ENCODE data around the gene PHKG2. TPM values are rescaled to one million over a fixed set of nuclear protein-coding genes. Genes with fewer than 3 reads are reported as not detected.

The PHKG2 gene
- polyA plus RNA-seq, 1 donor from 2014 or later, result 41.5 TPM

DNA sequence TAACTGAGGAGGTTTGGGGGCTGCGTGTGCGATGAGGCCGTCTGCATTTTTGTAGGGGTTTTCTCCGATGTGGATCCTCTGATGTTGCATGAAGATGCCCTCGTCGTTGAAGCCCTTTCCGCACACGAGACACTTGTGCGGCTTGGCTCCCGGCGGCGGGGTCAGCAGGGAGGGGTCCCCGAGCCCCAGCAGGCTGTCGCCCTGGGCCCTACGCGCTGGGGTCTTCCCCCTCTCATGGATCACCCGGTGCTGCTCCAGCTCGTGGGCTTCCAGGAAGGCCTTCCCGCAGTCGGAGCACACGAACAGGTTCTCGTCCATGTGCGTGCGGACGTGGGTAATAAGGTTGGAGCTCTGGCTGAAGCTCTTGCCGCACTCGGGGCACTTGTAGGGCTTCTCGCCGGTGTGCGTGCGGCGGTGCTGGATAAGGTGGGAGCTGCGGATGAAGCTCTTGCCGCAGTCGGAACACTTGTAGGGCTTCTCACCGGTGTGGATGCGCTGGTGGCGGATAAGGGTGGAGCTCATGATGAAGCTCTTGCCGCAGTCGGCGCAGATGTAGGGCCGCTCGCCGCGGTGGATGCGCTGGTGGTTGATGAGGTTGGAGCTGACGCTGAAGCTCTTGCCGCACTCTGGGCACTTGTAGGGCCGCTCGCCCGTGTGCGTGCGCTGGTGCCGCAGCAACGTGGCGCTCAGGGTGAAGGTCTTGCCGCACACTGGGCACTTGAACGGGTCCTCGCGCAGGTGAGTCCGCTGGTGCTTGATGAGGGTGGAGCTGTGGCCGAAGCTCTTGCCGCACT is 34.5 kb downstream of the PHKG2 start:
- Histone ChIP-seq H3F3A (ENCODE audit: insufficient read depth, low read length, poor library complexity, severe bottlenecking) (no peaks in the 10 kb centered on the region), H3K4me2 (ENCODE audit: low read length) (no peak overlapping the region), H3K9ac (ENCODE audit: low read length) (no peak overlapping the region), H3K9me3 (ENCODE audit: low read length) (no peaks in the 10 kb centered on the region), H4K20me1 (ENCODE audit: insufficient read depth) (no peaks in the 10 kb centered on the region), H3K27me3 (ENCODE audit: insufficient read depth, low read depth, low read length) (no peaks in the 10 kb centered on the region), H3K9me2 (ENCODE audit: insufficient read depth, low read length) (no peaks in the 10 kb centered on the region), H3K79me2 (replicated peaks; ENCODE audit: insufficient read depth, low read length) (peaks cover 22% of the 10 kb centered on the region), H2AFZ (ENCODE audit: low read depth, low read length) (no peak overlapping the region), H3K27ac (ENCODE audit: low read length) (no peak overlapping the region), H3K4me3 (ENCODE audit: low read length) (no peak overlapping the region), H3K36me3 (ENCODE audit: insufficient read depth, low read length) (no peaks in the 10 kb centered on the region)
- TF ChIP-seq TAF1 (IDR thresholded peaks at IDR 0.05; ENCODE audit: low read depth), result no peak
- TF ChIP-seq, protein P1, sequence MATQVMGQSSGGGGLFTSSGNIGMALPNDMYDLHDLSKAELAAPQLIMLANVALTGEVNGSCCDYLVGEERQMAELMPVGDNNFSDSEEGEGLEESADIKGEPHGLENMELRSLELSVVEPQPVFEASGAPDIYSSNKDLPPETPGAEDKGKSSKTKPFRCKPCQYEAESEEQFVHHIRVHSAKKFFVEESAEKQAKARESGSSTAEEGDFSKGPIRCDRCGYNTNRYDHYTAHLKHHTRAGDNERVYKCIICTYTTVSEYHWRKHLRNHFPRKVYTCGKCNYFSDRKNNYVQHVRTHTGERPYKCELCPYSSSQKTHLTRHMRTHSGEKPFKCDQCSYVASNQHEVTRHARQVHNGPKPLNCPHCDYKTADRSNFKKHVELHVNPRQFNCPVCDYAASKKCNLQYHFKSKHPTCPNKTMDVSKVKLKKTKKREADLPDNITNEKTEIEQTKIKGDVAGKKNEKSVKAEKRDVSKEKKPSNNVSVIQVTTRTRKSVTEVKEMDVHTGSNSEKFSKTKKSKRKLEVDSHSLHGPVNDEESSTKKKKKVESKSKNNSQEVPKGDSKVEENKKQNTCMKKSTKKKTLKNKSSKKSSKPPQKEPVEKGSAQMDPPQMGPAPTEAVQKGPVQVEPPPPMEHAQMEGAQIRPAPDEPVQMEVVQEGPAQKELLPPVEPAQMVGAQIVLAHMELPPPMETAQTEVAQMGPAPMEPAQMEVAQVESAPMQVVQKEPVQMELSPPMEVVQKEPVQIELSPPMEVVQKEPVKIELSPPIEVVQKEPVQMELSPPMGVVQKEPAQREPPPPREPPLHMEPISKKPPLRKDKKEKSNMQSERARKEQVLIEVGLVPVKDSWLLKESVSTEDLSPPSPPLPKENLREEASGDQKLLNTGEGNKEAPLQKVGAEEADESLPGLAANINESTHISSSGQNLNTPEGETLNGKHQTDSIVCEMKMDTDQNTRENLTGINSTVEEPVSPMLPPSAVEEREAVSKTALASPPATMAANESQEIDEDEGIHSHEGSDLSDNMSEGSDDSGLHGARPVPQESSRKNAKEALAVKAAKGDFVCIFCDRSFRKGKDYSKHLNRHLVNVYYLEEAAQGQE (IDR thresholded peaks at IDR 0.05; ENCODE audit: borderline replicate concordance), result no peak
- no peak for TF ChIP-seq POLR2AphosphoS5 (IDR thresholded peaks at IDR 0.05)
- no peak for TF ChIP-seq MXI1 (conservative IDR thresholded peaks at IDR 0.05; ENCODE audit: poor library complexity, severe bottlenecking)
- TF ChIP-seq SMC3 (conservative IDR thresholded peaks at IDR 0.05; ENCODE audit: poor library complexity), result no peak

DNA sequence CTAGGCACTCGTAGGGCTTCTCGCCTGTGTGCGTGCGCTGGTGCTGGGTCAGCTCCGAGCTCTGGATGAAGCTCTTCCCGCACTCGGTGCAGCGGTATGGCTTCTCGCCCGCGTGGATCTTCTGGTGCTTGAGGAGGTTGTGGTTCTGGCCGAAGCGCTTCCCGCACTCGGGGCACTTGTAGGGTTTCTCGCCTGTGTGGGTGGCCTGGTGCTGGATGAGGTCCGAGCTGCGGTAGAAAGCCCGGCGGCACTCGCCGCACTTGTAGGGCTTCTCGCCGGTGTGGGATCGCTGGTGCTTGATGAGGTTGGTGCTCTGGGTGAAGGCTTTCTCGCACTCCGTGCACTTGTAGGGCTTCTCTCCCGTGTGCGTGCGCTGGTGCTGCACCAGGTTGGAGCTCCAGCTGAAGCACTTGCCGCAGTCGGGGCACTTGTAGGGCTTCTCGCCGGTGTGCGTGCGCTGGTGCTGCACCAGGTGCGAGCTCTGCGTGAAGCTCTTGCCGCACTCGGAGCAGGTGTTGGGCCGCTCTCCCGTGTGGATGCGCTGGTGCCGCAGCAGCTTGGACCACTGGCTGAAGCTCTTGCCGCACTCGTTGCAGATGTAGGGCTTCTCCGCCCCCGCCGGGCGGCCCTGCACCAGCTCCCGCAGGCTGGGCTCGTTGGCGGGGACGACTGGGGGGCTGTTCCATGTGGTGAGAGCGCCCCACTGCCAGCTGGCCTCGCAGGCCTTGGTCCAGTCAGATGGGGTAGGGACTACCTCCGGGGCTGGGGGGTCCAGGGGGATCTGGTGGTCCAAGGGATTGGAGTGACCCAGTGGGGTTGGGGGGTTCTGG is 35.3 kb downstream of the PHKG2 start:
- TF ChIP-seq MXI1 (conservative IDR thresholded peaks at IDR 0.05; ENCODE audit: poor library complexity, severe bottlenecking), result no peak
- no peak for TF ChIP-seq TAF1 (IDR thresholded peaks at IDR 0.05; ENCODE audit: low read depth)
- no peaks in the 10 kb centered on the region for H3K9me2 ChIP-seq (ENCODE audit: insufficient read depth, low read length)
- no peaks in the 10 kb centered on the region for H3K9me3 ChIP-seq (ENCODE audit: low read length)
- H3K27ac ChIP-seq (ENCODE audit: low read length), result no peak overlapping the region
- no peaks in the 10 kb centered on the region for H4K20me1 ChIP-seq (ENCODE audit: insufficient read depth)
- H3K79me2 ChIP-seq (replicated peaks; ENCODE audit: insufficient read depth, low read length), result peaks cover 22% of the 10 kb centered on the region
- H3K9ac ChIP-seq (ENCODE audit: low read length), result no peak overlapping the region
- no peak overlapping the region for H3K4me2 ChIP-seq (ENCODE audit: low read length)
- H2AFZ ChIP-seq (ENCODE audit: low read depth, low read length), result no peak overlapping the region
- no peaks in the 10 kb centered on the region for H3K36me3 ChIP-seq (ENCODE audit: insufficient read depth, low read length)
- H3F3A ChIP-seq (ENCODE audit: insufficient read depth, low read length, poor library complexity, severe bottlenecking), result no peaks in the 10 kb centered on the region
- no peaks in the 10 kb centered on the region for H3K27me3 ChIP-seq (ENCODE audit: insufficient read depth, low read depth, low read length)
- H3K4me3 ChIP-seq (ENCODE audit: low read length), result no peak overlapping the region

DNA sequence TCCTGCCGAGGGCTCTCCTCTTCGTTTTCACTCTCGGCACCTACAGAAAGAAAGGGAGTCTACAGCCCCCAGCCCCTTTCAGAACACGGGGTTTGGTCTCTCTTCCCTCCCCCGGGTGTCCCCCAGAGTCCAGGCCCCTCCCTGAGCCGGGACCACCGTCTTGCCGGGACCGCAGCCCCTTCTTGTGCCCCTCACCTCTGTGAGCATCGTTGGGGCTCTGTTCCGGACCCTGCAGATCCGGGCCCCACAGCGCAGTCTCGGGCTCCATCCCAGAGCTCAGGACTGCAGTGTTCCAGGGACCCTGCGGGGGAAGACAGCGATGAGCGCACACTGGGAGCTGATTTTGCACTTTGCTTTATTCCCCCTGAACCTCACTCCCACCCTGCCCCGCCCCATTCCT is 36.0 kb downstream of the PHKG2 start:
- Histone ChIP-seq H3K27ac (ENCODE audit: low read length) (no peak overlapping the region), H3K79me2 (replicated peaks; ENCODE audit: insufficient read depth, low read length) (peaks cover 22% of the 10 kb centered on the region), H3K9ac (ENCODE audit: low read length) (no peak overlapping the region), H3K9me2 (ENCODE audit: insufficient read depth, low read length) (no peaks in the 10 kb centered on the region), H4K20me1 (ENCODE audit: insufficient read depth) (no peaks in the 10 kb centered on the region), H3K27me3 (ENCODE audit: insufficient read depth, low read depth, low read length) (no peaks in the 10 kb centered on the region), H3K36me3 (ENCODE audit: insufficient read depth, low read length) (no peaks in the 10 kb centered on the region), H3K4me3 (ENCODE audit: low read length) (no peak overlapping the region), H3K9me3 (ENCODE audit: low read length) (no peaks in the 10 kb centered on the region), H3F3A (ENCODE audit: insufficient read depth, low read length, poor library complexity, severe bottlenecking) (no peaks in the 10 kb centered on the region), H3K4me2 (ENCODE audit: low read length) (no peak overlapping the region), H2AFZ (ENCODE audit: low read depth, low read length) (no peak overlapping the region)
- TF ChIP-seq EP300 (conservative IDR thresholded peaks at IDR 0.05; ENCODE audit: poor library complexity, severe bottlenecking) (no peak), TAF1 (IDR thresholded peaks at IDR 0.05; ENCODE audit: low read depth) (no peak), EZH2 (IDR thresholded peaks at IDR 0.05; ENCODE audit: borderline replicate concordance, insufficient read depth, low read length, poor library complexity, severe bottlenecking) (no peak), SMC3 (conservative IDR thresholded peaks at IDR 0.05; ENCODE audit: poor library complexity) (no peak), POLR2AphosphoS5 (IDR thresholded peaks at IDR 0.05) (no peak), MXI1 (conservative IDR thresholded peaks at IDR 0.05; ENCODE audit: poor library complexity, severe bottlenecking) (no peak), RAD21 (conservative IDR thresholded peaks at IDR 0.05) (no peak)
- TF ChIP-seq, protein P1 (IDR thresholded peaks at IDR 0.05; ENCODE audit: borderline replicate concordance), result no peak
- TF ChIP-seq, protein P2, sequence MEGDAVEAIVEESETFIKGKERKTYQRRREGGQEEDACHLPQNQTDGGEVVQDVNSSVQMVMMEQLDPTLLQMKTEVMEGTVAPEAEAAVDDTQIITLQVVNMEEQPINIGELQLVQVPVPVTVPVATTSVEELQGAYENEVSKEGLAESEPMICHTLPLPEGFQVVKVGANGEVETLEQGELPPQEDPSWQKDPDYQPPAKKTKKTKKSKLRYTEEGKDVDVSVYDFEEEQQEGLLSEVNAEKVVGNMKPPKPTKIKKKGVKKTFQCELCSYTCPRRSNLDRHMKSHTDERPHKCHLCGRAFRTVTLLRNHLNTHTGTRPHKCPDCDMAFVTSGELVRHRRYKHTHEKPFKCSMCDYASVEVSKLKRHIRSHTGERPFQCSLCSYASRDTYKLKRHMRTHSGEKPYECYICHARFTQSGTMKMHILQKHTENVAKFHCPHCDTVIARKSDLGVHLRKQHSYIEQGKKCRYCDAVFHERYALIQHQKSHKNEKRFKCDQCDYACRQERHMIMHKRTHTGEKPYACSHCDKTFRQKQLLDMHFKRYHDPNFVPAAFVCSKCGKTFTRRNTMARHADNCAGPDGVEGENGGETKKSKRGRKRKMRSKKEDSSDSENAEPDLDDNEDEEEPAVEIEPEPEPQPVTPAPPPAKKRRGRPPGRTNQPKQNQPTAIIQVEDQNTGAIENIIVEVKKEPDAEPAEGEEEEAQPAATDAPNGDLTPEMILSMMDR (IDR thresholded peaks at IDR 0.05; ENCODE audit: poor library complexity, severe bottlenecking), result no peak

Data from neural cell (in vitro differentiated cells).